T-helper 2 cell (primary cell): ENCODE data around the gene ODC1.
"Not testable (repeated sequence)": the region's sequence is repeated elsewhere in the genome, so short reads cannot be mapped to it uniquely, and the experiment has no call there.

Source experiments
- DNase-seq, 5 experiments: peaks; one replicate each; pipeline versions ENCODE4 v3.0.0 to v3.0.0-alpha.2; 2012 to 2022

The ODC1 gene

GRCh38 chr2:10452956-10453904 is 5.1 kb upstream of the ODC1 start:
- DNase-seq, result no peak

GRCh38 chr2:10452312-10452711 is 4.2 kb upstream of the ODC1 start:
- DNase-seq, result no peak

GRCh38 chr2:10451819-10452218 is 3.7 kb upstream of the ODC1 start:
- DNase-seq, result no peak

- DNase-seq, result no peak
Measured at GRCh38 chr2:10449838-10450691, 1.9 kb upstream of the ODC1 start.

- no peak for DNase-seq
Measured at GRCh38 chr2:10449486-10449831, 1.3 kb upstream of the ODC1 start.

GRCh38 chr2:10448576-10449485 is 704 bp upstream of the ODC1 start:
- DNase-seq, result peak; percentile 90 to 95 (median 93)

- DNase-seq, result peak in 2 of 5 experiments; percentile 24 to 74
Measured at GRCh38 chr2:10447300-10447894, 730 bp downstream of the ODC1 start.

- DNase-seq, result no peak
Measured at GRCh38 chr2:10446631-10447030, 1.5 kb downstream of the ODC1 start.

GRCh38 chr2:10444463-10444862 is 3.7 kb downstream of the ODC1 start:
- DNase-seq, result peak in 1 of 5 experiments; percentile 76

- DNase-seq, result not testable (repeated sequence)
Measured at GRCh38 chr2:10442469-10443126, 5.5 kb downstream of the ODC1 start.

GRCh38 chr2:10441948-10442347 is 6.2 kb downstream of the ODC1 start:
- DNase-seq, result no peak

- DNase-seq, result no peak
Measured at GRCh38 chr2:10440736-10441135, 7.4 kb downstream of the ODC1 start.

GRCh38 chr2:10439971-10440370 is 8.2 kb downstream of the ODC1 start:
- no peak for DNase-seq

GRCh38 chr2:10439185-10439879 is 8.8 kb downstream of the ODC1 start:
- DNase-seq, result no peak

- DNase-seq, result no peak
Measured at GRCh38 chr2:10438688-10439087, 9.4 kb downstream of the ODC1 start.

- no peak for DNase-seq
Measured at GRCh38 chr2:10437806-10438205, 10.3 kb downstream of the ODC1 start.

- no peak for DNase-seq
Measured at GRCh38 chr2:10436583-10437110, 11.5 kb downstream of the ODC1 start.

- no peak for DNase-seq
Measured at GRCh38 chr2:10435820-10436204, 12.3 kb downstream of the ODC1 start.

- peak; percentile 51 to 60 (median 56) for DNase-seq
Measured at GRCh38 chr2:10434886-10435819, 13.0 kb downstream of the ODC1 start.
